Tibial artery (tissue), 4 donors: Measurements from ENCODE around the gene CCDC83.
"Not testable (repeated sequence)": the region's sequence is repeated elsewhere in the genome, so short reads cannot be mapped to it uniquely, and the experiment has no call there.

ENCODE experiments used
- DNase-seq, 2 donors: peaks; one replicate each; pipeline ENCODE4 v3.0.0-alpha.2; 2019
- H3K27ac ChIP-seq, 2 donors: fragments of 200-600 bp; sonication (generic) in 1 of 2; 1 replicate in 1 of 2; 2 replicates in 1 of 2; pipeline ENCODE4 v1.5.1; 2018 to 2019; ENCODE audit warnings: mild to moderate bottlenecking in 1 of 2
- H3K27me3 ChIP-seq, 2 donors: fragments of 200-600 bp; sonication (generic) in 1 of 2; one replicate each; pipeline versions ENCODE4 v1.5.1 to v1.6.0; 2016 to 2019
- H3K36me3 ChIP-seq, 3 donors: fragments of 200-600 bp; sonication (generic) in 2 of 3; one replicate each; pipeline ENCODE4 v1.5.1; 2016 to 2019; ENCODE audit warnings: mild to moderate bottlenecking in 2 of 3
- H3K4me1 ChIP-seq, 4 donors: fragments of 200-600 bp; sonication (generic) in 2 of 4; 1 replicate in 3 of 4; 2 replicates in 1 of 4; pipeline ENCODE4 v1.5.1; 2016 to 2019
- H3K4me3 ChIP-seq, 2 donors: fragments of 200-600 bp; sonication (generic) in 1 of 2; 1 replicate in 1 of 2; 2 replicates in 1 of 2; pipeline ENCODE4 v1.5.1; 2018 to 2019; ENCODE audit warnings: mild to moderate bottlenecking in 2 of 2
- H3K9me3 ChIP-seq, 3 donors: fragments of 200-600 bp; sonication (generic) in 1 of 3; one replicate each; pipeline ENCODE4 v1.5.1; 2016 to 2019
- intact Hi-C: fragments of 100-400 bp; cut with DNase I; formaldehyde crosslinking; loops from one replicate; pipeline ENCODE4 v1.15.0; 2023; ENCODE audit warnings: low total_unique reads
- TF ChIP-seq, protein P1 (sequence below), 2 experiments: fragments of 200-600 bp in 1 of 2; fragments of 450-650 bp in 1 of 2; IDR thresholded peaks; one replicate each; pipeline ENCODE4 v1.5.1; 2017 to 2019; ENCODE audit warnings: antibody characterized with exemption in 2 of 2, mild to moderate bottlenecking in 1 of 2, moderate library complexity in 1 of 2

CCDC83 gene

DNA sequence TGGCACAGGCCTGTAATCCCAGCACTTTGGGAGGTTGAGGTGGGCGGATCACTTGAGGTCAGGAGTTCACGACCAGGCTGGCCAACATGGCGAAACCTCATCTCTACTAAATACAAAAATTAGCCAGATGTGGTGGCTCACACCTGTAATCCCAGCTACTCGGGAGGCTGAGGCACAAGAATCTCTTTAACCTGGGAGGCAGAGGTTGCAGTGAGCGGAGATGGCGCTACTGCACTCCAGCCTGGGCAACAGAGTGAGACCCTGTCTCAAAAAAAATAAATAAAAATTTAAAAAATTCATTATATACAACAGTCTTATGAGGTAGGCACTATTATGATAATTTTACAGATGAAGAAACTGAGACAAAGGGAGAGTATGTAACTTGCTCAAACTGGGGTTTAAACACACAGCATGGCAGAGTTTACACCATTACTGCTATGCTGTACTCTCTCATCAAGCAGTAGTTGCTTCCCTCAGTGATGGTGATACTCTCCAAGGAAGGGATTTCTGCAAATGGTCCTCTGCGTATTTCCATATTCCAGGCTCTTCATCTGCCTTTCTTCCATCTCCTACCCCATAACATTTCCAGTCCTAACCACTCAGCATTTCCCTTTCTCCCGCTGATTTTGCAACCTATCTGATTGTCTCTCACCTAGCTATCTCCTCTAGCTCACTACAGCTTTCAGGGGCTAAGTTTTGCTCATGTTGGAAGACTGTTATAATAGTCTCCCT, 95.3 kb downstream of the CCDC83 start:
- intact Hi-C loops: no loop called here
- H3K36me3 ChIP-seq: peaks cover 10 to 21% (median 14%) of the 10 kb centered on the region in 3 donors
- no peak for DNase-seq
- no peak overlapping the region for H3K27ac ChIP-seq
- TF ChIP-seq, protein P1, sequence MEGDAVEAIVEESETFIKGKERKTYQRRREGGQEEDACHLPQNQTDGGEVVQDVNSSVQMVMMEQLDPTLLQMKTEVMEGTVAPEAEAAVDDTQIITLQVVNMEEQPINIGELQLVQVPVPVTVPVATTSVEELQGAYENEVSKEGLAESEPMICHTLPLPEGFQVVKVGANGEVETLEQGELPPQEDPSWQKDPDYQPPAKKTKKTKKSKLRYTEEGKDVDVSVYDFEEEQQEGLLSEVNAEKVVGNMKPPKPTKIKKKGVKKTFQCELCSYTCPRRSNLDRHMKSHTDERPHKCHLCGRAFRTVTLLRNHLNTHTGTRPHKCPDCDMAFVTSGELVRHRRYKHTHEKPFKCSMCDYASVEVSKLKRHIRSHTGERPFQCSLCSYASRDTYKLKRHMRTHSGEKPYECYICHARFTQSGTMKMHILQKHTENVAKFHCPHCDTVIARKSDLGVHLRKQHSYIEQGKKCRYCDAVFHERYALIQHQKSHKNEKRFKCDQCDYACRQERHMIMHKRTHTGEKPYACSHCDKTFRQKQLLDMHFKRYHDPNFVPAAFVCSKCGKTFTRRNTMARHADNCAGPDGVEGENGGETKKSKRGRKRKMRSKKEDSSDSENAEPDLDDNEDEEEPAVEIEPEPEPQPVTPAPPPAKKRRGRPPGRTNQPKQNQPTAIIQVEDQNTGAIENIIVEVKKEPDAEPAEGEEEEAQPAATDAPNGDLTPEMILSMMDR (IDR thresholded peaks at IDR 0.05): no peak
- H3K4me1 ChIP-seq: peaks cover 0 to 42% (median 20%) of the 10 kb centered on the region in 4 donors
- H3K27me3 ChIP-seq: no peaks in the 10 kb centered on the region
- no peak overlapping the region for H3K4me3 ChIP-seq
- no peaks in the 10 kb centered on the region for H3K9me3 ChIP-seq

- TF ChIP-seq, protein P1 (IDR thresholded peaks at IDR 0.05): no peak
- Histone ChIP-seq H3K36me3 (peaks cover 11 to 25% (median 19%) of the 10 kb centered on the region in 3 donors), H3K9me3 (no peaks in the 10 kb centered on the region), H3K27me3 (no peaks in the 10 kb centered on the region), H3K4me3 (no peak overlapping the region), H3K27ac (no peak overlapping the region), H3K4me1 (peaks cover 0 to 47% (median 22%) of the 10 kb centered on the region in 4 donors)
- no peak for DNase-seq
- intact Hi-C loops: no loop called here
These were observed 95.8 kb downstream of the CCDC83 start for GRCh38 chr11:85951049-85951405.

- Histone ChIP-seq H3K27ac (no peak overlapping the region), H3K27me3 (no peaks in the 10 kb centered on the region), H3K9me3 (no peaks in the 10 kb centered on the region), H3K36me3 (peaks cover 16 to 30% (median 25%) of the 10 kb centered on the region in 3 donors), H3K4me1 (peaks cover 0 to 52% (median 22%) of the 10 kb centered on the region in 4 donors), H3K4me3 (no peak overlapping the region)
- DNase-seq: no peak
- intact Hi-C loops: no loop called here
- TF ChIP-seq, protein P1 (IDR thresholded peaks at IDR 0.05): no peak
These were observed 96.4 kb downstream of the CCDC83 start for GRCh38 chr11:85951428-85952107.

- peaks cover 0 to 50% (median 20%) of the 10 kb centered on the region in 4 donors for H3K4me1 ChIP-seq
- peaks cover 22 to 35% (median 30%) of the 10 kb centered on the region in 3 donors for H3K36me3 ChIP-seq
- H3K9me3 ChIP-seq, H3K27ac ChIP-seq, intact Hi-C loops, H3K27me3 ChIP-seq, H3K4me3 ChIP-seq, DNase-seq: not testable (repeated sequence)
These were observed 96.9 kb downstream of the CCDC83 start for GRCh38 chr11:85952108-85952485.

DNA sequence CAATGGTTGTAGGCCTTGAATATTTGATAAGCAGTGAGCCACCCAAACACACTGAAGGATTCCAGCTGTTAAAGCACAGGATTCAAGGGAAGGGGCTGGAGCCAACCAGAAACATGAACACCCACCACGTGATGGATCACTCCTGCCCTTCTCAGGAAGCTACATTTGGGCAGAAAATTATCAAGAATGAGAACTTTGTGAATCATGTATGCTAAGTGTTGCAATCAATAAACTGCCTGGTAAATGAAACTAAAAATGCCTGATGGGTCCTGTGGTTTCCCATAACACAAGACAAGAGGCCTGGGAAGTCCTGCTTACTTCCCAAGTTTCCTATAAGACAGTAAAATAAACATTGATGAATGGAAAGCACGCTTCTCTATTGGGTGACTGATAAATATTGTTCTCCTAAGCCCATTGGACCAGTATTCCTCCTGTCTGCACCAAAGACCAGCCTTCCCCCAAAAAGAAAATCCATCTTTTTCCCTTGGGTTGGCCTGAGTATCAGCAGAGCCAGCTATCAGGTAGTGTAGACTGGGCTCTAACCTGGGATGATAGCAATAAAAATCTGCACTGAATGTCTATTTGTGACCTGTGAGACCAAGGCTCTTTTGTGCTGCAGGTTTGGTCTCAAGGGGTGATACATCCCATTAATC, 98.4 kb downstream of the CCDC83 start:
- TF ChIP-seq, protein P1 (IDR thresholded peaks at IDR 0.05): no peak
- DNase-seq: no peak
- Histone ChIP-seq H3K9me3 (no peaks in the 10 kb centered on the region), H3K36me3 (peaks cover 35 to 47% (median 45%) of the 10 kb centered on the region in 3 donors), H3K4me3 (no peak overlapping the region), H3K27ac (no peak overlapping the region), H3K27me3 (no peaks in the 10 kb centered on the region), H3K4me1 (peaks cover 0 to 35% (median 8%) of the 10 kb centered on the region in 4 donors)
- intact Hi-C loops: no loop called here

DNA sequence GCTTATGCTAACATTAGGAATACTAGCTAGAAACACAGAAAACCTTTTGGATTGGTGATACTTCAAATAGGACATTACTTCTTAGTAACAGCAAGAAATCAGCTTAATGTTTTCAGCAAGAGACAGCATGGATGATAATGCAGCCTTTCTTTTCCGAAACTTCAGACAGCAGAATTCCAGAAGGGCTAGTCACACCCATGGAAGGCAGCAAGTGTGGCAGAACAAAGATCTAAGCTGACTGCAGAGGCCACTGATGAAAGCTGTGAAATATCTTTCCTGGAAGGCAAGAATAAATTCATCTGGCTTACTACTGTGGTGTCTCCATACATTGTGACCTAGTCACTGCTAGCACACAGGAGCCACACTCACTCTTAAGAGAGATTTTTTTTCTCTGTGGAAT, 100.3 kb downstream of the CCDC83 start:
- Histone ChIP-seq H3K4me3 (no peak overlapping the region), H3K27me3 (no peaks in the 10 kb centered on the region), H3K36me3 (peaks cover 47 to 60% (median 56%) of the 10 kb centered on the region in 3 donors), H3K9me3 (no peaks in the 10 kb centered on the region), H3K27ac (peak overlapping the region in 1 of 2 donors; percentile 17), H3K4me1 (peaks cover 0 to 32% (median 7%) of the 10 kb centered on the region in 4 donors)
- no peak for DNase-seq
- intact Hi-C loops: no loop called here
- TF ChIP-seq, protein P1 (IDR thresholded peaks at IDR 0.05): no peak
